ENCODE measurements around the gene SLC38A3. TPM values are rescaled to one million over a fixed set of nuclear protein-coding genes. Genes with fewer than 3 reads are reported as not detected.

SLC38A3 gene
- total and polyA plus RNA-seq, 4 experiments from 2014 or later: not detected

- Histone ChIP-seq H3K27ac (ENCODE audit: low read depth, low read length) (no peak overlapping the region), H3K27me3 (ENCODE audit: insufficient read depth, low read length) (no peaks in the 10 kb centered on the region), H3K9me3 (ENCODE audit: control insufficient read depth in 1 of 2, low read length in 2 of 2) (no peaks in the 10 kb centered on the region), H3K4me1 (ENCODE audit: insufficient read depth, low read length) (no peaks in the 10 kb centered on the region), H3K4me3 (ENCODE audit: low read length in 2 of 2) (no peak overlapping the region), H3K36me3 (ENCODE audit: insufficient read depth, low read length) (no peaks in the 10 kb centered on the region)
- Mint-ChIP-seq H3K27me3 (peaks cover 3 to 4% of the 10 kb centered on the region in 2 donors), H3K27ac (peak overlapping the region in 1 of 7 donors; percentile 68), H3K4me1 (no peaks in the 10 kb centered on the region), H3K4me3 (no peak overlapping the region), H3K36me3 (no peaks in the 10 kb centered on the region), H3K9me3 (no peaks in the 10 kb centered on the region)
- ChIA-PET POLR2A (ENCODE audit: partially characterized antibody) (interaction anchor here (1.1 kb wide), 1 partner anchor 47 kb away, joined by 3 read pairs; no protein-coding TSS in a partner anchor), CTCF (ENCODE audit: partially characterized antibody) (interaction anchor here (5.6 kb wide), 1 partner anchor 18 kb away, joined by 23 read pairs; no protein-coding TSS in a partner anchor)
- intact Hi-C loops (cut with micrococcal nuclease): no loop called here
- no peak for DNase-seq
These were observed 7.4 kb downstream of the SLC38A3 start for GRCh38 chr3:50212502-50212901.

DNA sequence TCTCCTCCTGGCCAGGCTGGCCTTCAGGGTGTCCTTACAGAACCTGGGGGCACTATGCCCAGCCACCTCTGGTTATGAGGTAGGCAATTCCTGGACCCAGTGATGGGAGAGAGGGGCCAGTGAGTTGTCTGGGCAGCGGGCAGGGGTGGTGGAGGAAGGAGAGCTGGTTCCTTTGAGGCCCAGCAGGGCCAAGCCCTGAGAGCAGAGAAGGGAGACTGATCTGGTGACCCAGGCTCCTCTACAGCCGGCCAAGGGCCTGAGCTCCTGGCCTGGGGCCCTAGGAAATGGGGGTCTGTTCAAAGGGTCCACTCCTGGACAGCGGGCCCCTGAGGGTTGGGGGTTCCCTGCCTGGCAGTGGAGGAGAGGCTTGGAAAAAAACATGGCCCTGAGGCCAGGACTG lies 7.9 kb downstream of the SLC38A3 start:
- Mint-ChIP-seq H3K27ac (no peak overlapping the region), H3K27me3 (peaks cover 2 to 4% of the 10 kb centered on the region in 2 donors), H3K36me3 (no peaks in the 10 kb centered on the region), H3K9me3 (no peaks in the 10 kb centered on the region), H3K4me1 (no peaks in the 10 kb centered on the region), H3K4me3 (no peak overlapping the region)
- H3K27ac ChIP-seq (ENCODE audit: low read depth, low read length): no peak overlapping the region
- H3K9me3 ChIP-seq (ENCODE audit: control insufficient read depth in 1 of 2, low read length in 2 of 2): no peaks in the 10 kb centered on the region
- CTCF ChIA-PET (ENCODE audit: partially characterized antibody): interaction anchor here (5.6 kb wide), 1 partner anchor 18 kb away, joined by 23 read pairs; no protein-coding TSS in a partner anchor
- DNase-seq: no peak
- intact Hi-C loops (cut with micrococcal nuclease): no loop called here
- no peaks in the 10 kb centered on the region for H3K36me3 ChIP-seq (ENCODE audit: insufficient read depth, low read length)
- H3K27me3 ChIP-seq (ENCODE audit: insufficient read depth, low read length): no peaks in the 10 kb centered on the region
- POLR2A ChIA-PET (ENCODE audit: partially characterized antibody): no interaction called here
- no peaks in the 10 kb centered on the region for H3K4me1 ChIP-seq (ENCODE audit: insufficient read depth, low read length)
- H3K4me3 ChIP-seq (ENCODE audit: low read length in 2 of 2): no peak overlapping the region

DNA sequence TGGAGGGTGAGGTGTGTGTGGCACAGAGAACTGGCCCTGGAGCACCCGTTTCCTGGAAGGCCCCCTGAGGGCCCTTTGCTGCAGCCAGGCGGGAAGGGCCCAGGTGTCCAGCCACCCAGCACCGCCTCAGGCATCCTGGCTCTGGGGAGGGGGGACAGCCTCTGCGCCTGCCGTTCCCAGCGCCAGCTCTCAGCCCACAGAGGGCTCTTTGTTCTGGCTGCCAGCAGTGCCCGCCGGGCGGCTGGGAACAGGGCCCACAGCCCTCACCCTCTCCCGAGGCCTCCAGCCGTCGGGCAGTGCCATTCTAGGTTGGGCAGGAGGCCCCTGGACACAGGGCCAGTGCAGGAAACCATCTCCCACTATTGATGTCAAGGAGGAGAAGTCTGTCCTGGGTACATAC lies 8.3 kb downstream of the SLC38A3 start:
- Mint-ChIP-seq H3K9me3 (no peaks in the 10 kb centered on the region), H3K4me3 (no peak overlapping the region), H3K36me3 (no peaks in the 10 kb centered on the region), H3K4me1 (no peaks in the 10 kb centered on the region), H3K27ac (no peak overlapping the region), H3K27me3 (peaks cover 2 to 4% of the 10 kb centered on the region in 2 donors)
- intact Hi-C loops (cut with micrococcal nuclease): no loop called here
- Histone ChIP-seq H3K36me3 (ENCODE audit: insufficient read depth, low read length) (no peaks in the 10 kb centered on the region), H3K4me3 (ENCODE audit: low read length in 2 of 2) (no peak overlapping the region), H3K27me3 (ENCODE audit: insufficient read depth, low read length) (no peaks in the 10 kb centered on the region), H3K4me1 (ENCODE audit: insufficient read depth, low read length) (no peaks in the 10 kb centered on the region), H3K27ac (ENCODE audit: low read depth, low read length) (no peak overlapping the region), H3K9me3 (ENCODE audit: control insufficient read depth in 1 of 2, low read length in 2 of 2) (no peaks in the 10 kb centered on the region)
- CTCF ChIA-PET (ENCODE audit: partially characterized antibody): interaction anchor here (5.6 kb wide), 1 partner anchor 19 kb away, joined by 23 read pairs; no protein-coding TSS in a partner anchor
- POLR2A ChIA-PET (ENCODE audit: partially characterized antibody): no interaction called here
- no peak for DNase-seq

- Histone ChIP-seq H3K4me3 (ENCODE audit: low read length in 2 of 2) (no peak overlapping the region), H3K27me3 (ENCODE audit: insufficient read depth, low read length) (no peaks in the 10 kb centered on the region), H3K36me3 (ENCODE audit: insufficient read depth, low read length) (no peaks in the 10 kb centered on the region), H3K9me3 (ENCODE audit: control insufficient read depth in 1 of 2, low read length in 2 of 2) (no peaks in the 10 kb centered on the region), H3K4me1 (ENCODE audit: insufficient read depth, low read length) (no peaks in the 10 kb centered on the region), H3K27ac (ENCODE audit: low read depth, low read length) (no peak overlapping the region)
- H3K4me3 Mint-ChIP-seq: no peak overlapping the region
- peaks cover 0 to 4% (median 0%) of the 10 kb centered on the region in 4 donors for H3K4me1 Mint-ChIP-seq
- POLR2A ChIA-PET (ENCODE audit: partially characterized antibody): no interaction called here
- peak overlapping the region in 1 of 7 donors; percentile 12 for H3K27ac Mint-ChIP-seq
- intact Hi-C loops (cut with micrococcal nuclease): no loop called here
- no peak for DNase-seq
- CTCF ChIA-PET (ENCODE audit: partially characterized antibody): interaction anchor here (0.9 to 5.6 kb wide), 2 partner anchors 20 to 32 kb away, joined by 3 to 23 read pairs; no protein-coding TSS in a partner anchor
- no peaks in the 10 kb centered on the region for H3K9me3 Mint-ChIP-seq
- peaks cover 0 to 1% of the 10 kb centered on the region in 2 donors for H3K27me3 Mint-ChIP-seq
- H3K36me3 Mint-ChIP-seq: no peaks in the 10 kb centered on the region
These were observed 9.8 kb downstream of the SLC38A3 start for GRCh38 chr3:50214824-50215223.

DNA sequence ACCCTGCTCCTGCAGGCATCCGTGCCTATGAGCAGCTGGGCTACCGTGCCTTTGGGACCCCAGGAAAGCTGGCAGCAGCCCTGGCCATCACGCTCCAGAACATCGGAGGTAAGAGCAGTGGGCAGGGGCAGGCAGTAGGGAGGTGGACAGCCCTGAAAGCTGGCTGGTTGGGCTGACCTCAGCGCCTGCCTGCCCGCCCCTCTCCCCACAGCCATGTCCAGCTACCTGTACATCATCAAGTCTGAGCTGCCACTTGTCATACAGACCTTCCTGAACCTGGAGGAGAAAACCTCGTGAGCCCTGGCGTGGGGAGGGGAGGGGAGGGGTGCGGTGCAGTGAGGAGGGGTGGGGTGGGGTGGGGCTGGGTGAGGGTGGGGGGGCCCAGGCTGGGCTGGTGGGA lies 10.5 kb downstream of the SLC38A3 start:
- Histone ChIP-seq H3K9me3 (ENCODE audit: control insufficient read depth in 1 of 2, low read length in 2 of 2) (no peaks in the 10 kb centered on the region), H3K4me3 (ENCODE audit: low read length in 2 of 2) (no peak overlapping the region), H3K27ac (ENCODE audit: low read depth, low read length) (no peak overlapping the region), H3K27me3 (ENCODE audit: insufficient read depth, low read length) (no peaks in the 10 kb centered on the region), H3K36me3 (ENCODE audit: insufficient read depth, low read length) (no peaks in the 10 kb centered on the region), H3K4me1 (ENCODE audit: insufficient read depth, low read length) (no peaks in the 10 kb centered on the region)
- Mint-ChIP-seq H3K9me3 (no peaks in the 10 kb centered on the region), H3K27me3 (peaks cover 0 to 3% of the 10 kb centered on the region in 2 donors), H3K27ac (no peak overlapping the region), H3K4me1 (peaks cover 0 to 5% (median 0%) of the 10 kb centered on the region in 4 donors), H3K4me3 (no peak overlapping the region), H3K36me3 (no peaks in the 10 kb centered on the region)
- DNase-seq: no peak
- intact Hi-C loops (cut with micrococcal nuclease): no loop called here
- ChIA-PET POLR2A (ENCODE audit: partially characterized antibody) (no interaction called here), CTCF (ENCODE audit: partially characterized antibody) (interaction anchor here (0.9 to 5.6 kb wide), 3 partner anchors 10 to 31 kb away, joined by 3 to 23 read pairs (median 11); no protein-coding TSS in a partner anchor)

DNA sequence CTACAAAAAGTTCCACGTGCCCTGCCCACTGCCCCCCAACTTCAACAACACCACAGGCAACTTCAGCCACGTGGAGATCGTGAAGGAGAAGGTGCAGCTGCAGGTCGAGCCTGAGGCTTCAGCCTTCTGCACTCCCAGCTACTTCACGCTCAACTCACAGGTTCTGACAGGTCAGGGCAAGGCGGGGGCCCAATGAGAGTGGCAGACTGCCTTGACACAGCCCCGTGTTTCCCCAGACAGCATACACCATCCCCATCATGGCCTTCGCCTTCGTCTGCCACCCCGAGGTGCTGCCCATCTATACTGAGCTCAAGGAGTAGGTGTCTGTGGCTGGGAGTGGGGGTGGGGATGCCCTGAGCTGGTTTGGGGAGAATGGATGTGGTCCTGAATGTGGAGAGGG lies 12.6 kb downstream of the SLC38A3 start:
- Histone ChIP-seq H3K9me3 (ENCODE audit: control insufficient read depth in 1 of 2, low read length in 2 of 2) (no peaks in the 10 kb centered on the region), H3K4me1 (ENCODE audit: insufficient read depth, low read length) (no peaks in the 10 kb centered on the region), H3K27ac (ENCODE audit: low read depth, low read length) (no peak overlapping the region), H3K4me3 (ENCODE audit: low read length in 2 of 2) (no peak overlapping the region), H3K27me3 (ENCODE audit: insufficient read depth, low read length) (no peaks in the 10 kb centered on the region), H3K36me3 (ENCODE audit: insufficient read depth, low read length) (no peaks in the 10 kb centered on the region)
- ChIA-PET POLR2A (ENCODE audit: partially characterized antibody) (no interaction called here), CTCF (ENCODE audit: partially characterized antibody) (interaction anchor here (1.1 to 2.7 kb wide), 4 partner anchors 8 to 44 kb away, joined by 3 to 11 read pairs (median 6); no protein-coding TSS in a partner anchor)
- Mint-ChIP-seq H3K9me3 (no peaks in the 10 kb centered on the region), H3K27me3 (peaks cover 0 to 3% of the 10 kb centered on the region in 2 donors), H3K27ac (peak overlapping the region in 1 of 7 donors; percentile 8), H3K36me3 (no peaks in the 10 kb centered on the region), H3K4me1 (peaks cover 0 to 5% (median 0%) of the 10 kb centered on the region in 4 donors), H3K4me3 (no peak overlapping the region)
- intact Hi-C loops (cut with micrococcal nuclease): no loop called here
- DNase-seq: no peak

GRCh38 chr3:50218448-50218847 lies 13.4 kb downstream of the SLC38A3 start:
- Mint-ChIP-seq H3K4me3 (no peak overlapping the region), H3K27ac (no peak overlapping the region), H3K9me3 (no peaks in the 10 kb centered on the region), H3K36me3 (no peaks in the 10 kb centered on the region), H3K27me3 (peaks cover 0 to 3% of the 10 kb centered on the region in 2 donors), H3K4me1 (peaks cover 0 to 5% (median 0%) of the 10 kb centered on the region in 4 donors)
- H3K9me3 ChIP-seq (ENCODE audit: control insufficient read depth in 1 of 2, low read length in 2 of 2): no peaks in the 10 kb centered on the region
- H3K27me3 ChIP-seq (ENCODE audit: insufficient read depth, low read length): no peaks in the 10 kb centered on the region
- no peaks in the 10 kb centered on the region for H3K4me1 ChIP-seq (ENCODE audit: insufficient read depth, low read length)
- CTCF ChIA-PET (ENCODE audit: partially characterized antibody): interaction anchor here (1.1 to 4.1 kb wide), 6 partner anchors 9 to 28 kb away, joined by 3 to 61 read pairs (median 4); partner anchors contain the start of gene GNAT1
- H3K27ac ChIP-seq (ENCODE audit: low read depth, low read length): no peak overlapping the region
- intact Hi-C loops (cut with micrococcal nuclease): no loop called here
- POLR2A ChIA-PET (ENCODE audit: partially characterized antibody): no interaction called here
- no peaks in the 10 kb centered on the region for H3K36me3 ChIP-seq (ENCODE audit: insufficient read depth, low read length)
- no peak for DNase-seq
- no peak overlapping the region for H3K4me3 ChIP-seq (ENCODE audit: low read length in 2 of 2)
